Fibroblast of villous mesenchyme (primary cell): ENCODE results near the gene MPZL2. TPM values are rescaled to one million over a fixed set of nuclear protein-coding genes. Genes with fewer than 3 reads are reported as not detected.

Source experiments
- DNase-seq: peaks from one replicate; pipeline ENCODE4 v3.0.0-alpha.2; 2010; ENCODE audit warnings: low read depth
- H3K4me3 ChIP-seq: 2 replicates; pipeline ENCODE4 v1.5.1; 2011; ENCODE audit warnings: low read depth, mild to moderate bottlenecking, low read length
- CTCF ChIP-seq: IDR thresholded peaks from 2 replicates; pipeline ENCODE4 v1.5.1; 2012; ENCODE audit warnings: low read depth, mild to moderate bottlenecking, low read length; ENCODE audit not compliant: insufficient read depth
- total RNA-seq: library from RNA; depleted of rRNA; stranded (reverse); fragments of >200 nt; gene quantifications from 2 replicates; pipeline ENCODE4 v1.2.3, GENCODE V29; 2012

The MPZL2 gene
- total RNA-seq, 1 donor = not detected

GRCh38 chr11:118295199-118295598 lies 31.1 kb upstream of the MPZL2 start:
- DNase-seq = no peak
- no peak overlapping the region for H3K4me3 ChIP-seq
- TF ChIP-seq CTCF = no peak

- TF ChIP-seq CTCF = no peak
- no peak for DNase-seq
- H3K4me3 ChIP-seq = no peak overlapping the region
Observed at GRCh38 chr11:118294053-118294452, 30.0 kb upstream of the MPZL2 start.

DNA sequence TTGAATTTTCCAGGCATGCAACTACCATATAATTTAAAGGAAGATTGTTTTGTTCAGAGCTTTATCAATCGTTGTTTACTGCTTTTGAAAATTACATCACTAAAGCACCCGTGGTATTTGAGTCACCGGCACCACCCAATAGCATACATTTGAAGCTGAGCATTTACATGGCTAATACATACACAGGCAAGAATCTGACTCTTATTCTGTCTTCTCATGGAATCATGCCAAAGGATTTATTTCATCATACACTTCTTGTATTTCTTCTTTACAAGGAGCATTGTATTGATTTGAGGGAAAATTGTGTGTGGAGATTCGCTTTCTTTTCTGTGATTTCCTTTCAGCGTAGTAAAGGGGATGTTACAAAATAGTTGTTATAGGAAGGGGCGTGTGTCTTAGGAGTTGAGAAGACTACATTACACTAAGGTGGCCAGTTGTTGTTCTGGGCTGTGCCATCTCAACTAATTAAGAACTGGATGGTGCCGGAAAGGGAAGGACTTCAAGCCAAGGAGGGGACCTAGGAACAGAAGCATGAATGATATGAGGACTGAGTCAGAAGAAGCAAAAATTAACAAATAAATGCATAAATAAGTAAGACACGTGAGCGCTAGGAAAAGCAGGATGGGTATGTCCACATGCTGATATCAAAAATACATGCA lies 27.5 kb upstream of the MPZL2 start:
- H3K4me3 ChIP-seq = no peak overlapping the region
- TF ChIP-seq CTCF = no peak
- no peak for DNase-seq

- DNase-seq = no peak
- TF ChIP-seq CTCF = peak; percentile 20
- H3K4me3 ChIP-seq = no peak overlapping the region
Observed at GRCh38 chr11:118290923-118291322, 26.8 kb upstream of the MPZL2 start.

DNA sequence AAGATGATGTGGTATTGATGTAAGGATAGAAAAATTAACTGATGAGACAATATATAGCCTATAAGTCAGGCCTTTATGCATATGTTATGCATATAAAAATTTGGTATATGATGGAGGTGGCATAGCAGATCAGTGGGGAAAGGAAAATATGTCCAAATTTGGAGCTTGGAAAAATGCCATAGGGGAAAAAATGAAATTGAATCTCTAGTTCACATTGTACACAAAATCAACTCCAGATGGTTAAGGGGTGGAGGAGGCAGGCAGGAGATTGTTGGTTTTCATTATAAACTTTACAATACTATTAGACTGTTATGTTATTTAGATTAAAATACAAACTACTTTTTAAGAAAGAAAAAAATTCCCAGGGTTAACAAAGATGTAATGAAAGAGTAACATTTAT lies 25.3 kb upstream of the MPZL2 start:
- no peak overlapping the region for H3K4me3 ChIP-seq
- no peak for TF ChIP-seq CTCF
- DNase-seq = no peak

DNA sequence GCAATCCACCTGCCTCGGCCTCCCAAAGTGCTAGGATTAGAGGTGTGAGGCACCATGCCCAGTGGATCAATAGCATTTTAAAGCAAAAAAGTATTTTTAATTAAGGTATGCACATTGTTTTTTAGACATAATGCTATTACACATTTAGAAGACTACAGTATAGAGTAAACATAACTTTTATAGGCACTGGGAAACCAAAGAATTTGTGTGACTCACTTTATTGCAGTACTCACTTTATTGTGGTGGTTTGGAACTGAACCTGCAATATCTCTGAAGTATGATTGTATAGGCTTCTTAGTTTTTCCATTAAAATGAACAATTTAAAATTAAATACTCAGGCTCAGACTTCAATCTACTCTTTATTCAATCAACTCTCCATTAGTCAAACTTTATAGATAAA lies 22.9 kb upstream of the MPZL2 start:
- no peak for TF ChIP-seq CTCF
- DNase-seq = peak; percentile 23
- H3K4me3 ChIP-seq = no peak overlapping the region

- DNase-seq = no peak
Observed at GRCh38 chr11:118286545-118286944, 22.4 kb upstream of the MPZL2 start.

More at GRCh38 chr11:118286545-118286944, 22.4 kb upstream of the MPZL2 start:
- no peak for TF ChIP-seq CTCF
- no peak overlapping the region for H3K4me3 ChIP-seq
